GM23338 (cell line): ENCODE measurements around the gene MAP1B. TPM values are rescaled to one million over a fixed set of nuclear protein-coding genes. Genes with fewer than 3 reads are reported as not detected.

Experiments used
- ATAC-seq: fragments of 200-7000 bp; cut with Tn5 transposase; 3 replicates; pipeline ENCODE4 v1.9.1; 2020
- DNase-seq: peaks from one replicate; pipeline ENCODE4 v3.0.0-alpha.2; 2015; ENCODE audit warnings: low spot score
- H2AFZ ChIP-seq: fragments of 200-600 bp; sonication (generic); 2 replicates; pipeline ENCODE4 v1.8.0; 2016; ENCODE audit warnings: antibody characterized with exemption, mild to moderate bottlenecking, moderate library complexity
- H3F3A ChIP-seq: fragments of 200-600 bp; sonication (generic); replicated peaks from 2 replicates; pipeline ENCODE4 v1.8.0; 2017; ENCODE audit warnings: antibody characterized with exemption, mixed run types, low read depth
- H3K27ac ChIP-seq: fragments of 200-600 bp; sonication (generic); 2 replicates; pipeline ENCODE4 v1.6.1; 2016; ENCODE audit warnings: low read depth
- H3K27me3 ChIP-seq: fragments of 200-600 bp; sonication (generic); 2 replicates; pipeline ENCODE4 v1.8.0; 2016; ENCODE audit warnings: mild to moderate bottlenecking, mixed run types, moderate library complexity; ENCODE audit not compliant: insufficient read depth
- H3K36me3 ChIP-seq: fragments of 200-600 bp; sonication (generic); 2 replicates; pipeline ENCODE4 v1.8.0; 2016; ENCODE audit warnings: mild to moderate bottlenecking; ENCODE audit not compliant: insufficient read depth
- H3K4me1 ChIP-seq: fragments of 200-600 bp; sonication (generic); 2 replicates; pipeline ENCODE4 v1.8.0; 2016; ENCODE audit warnings: mild to moderate bottlenecking, moderate library complexity; ENCODE audit not compliant: insufficient read depth
- H3K4me2 ChIP-seq: fragments of 200-600 bp; sonication (generic); 2 replicates; pipeline ENCODE4 v1.7.1; 2017; ENCODE audit warnings: mixed run types
- H3K4me3 ChIP-seq: fragments of 200-600 bp; sonication (generic); 2 replicates; pipeline ENCODE4 v1.6.1; 2016; ENCODE audit warnings: mixed run types
- H3K79me2 ChIP-seq: fragments of 200-600 bp; sonication (generic); replicated peaks from 2 replicates; pipeline ENCODE4 v1.8.0; 2017; ENCODE audit warnings: mild to moderate bottlenecking; ENCODE audit not compliant: insufficient read depth
- H3K9me2 ChIP-seq: fragments of 200-600 bp; sonication (generic); 2 replicates; pipeline ENCODE4 v1.8.0; 2017; ENCODE audit not compliant: insufficient read depth
- H4K20me1 ChIP-seq: fragments of 200-600 bp; sonication (generic); replicated peaks from 2 replicates; pipeline ENCODE4 v1.8.0; 2017; ENCODE audit warnings: mild to moderate bottlenecking; ENCODE audit not compliant: insufficient read depth
- H3K27ac Mint-ChIP-seq: 2 replicates; pipeline ENCODE4 v1.8.0; 2020; ENCODE audit warnings: inconsistent platforms, mild to moderate bottlenecking, moderate library complexity, mixed read lengths
- H3K27me3 Mint-ChIP-seq: 3 replicates; pipeline ENCODE4 v1.8.0; 2022; ENCODE audit warnings: low read depth, mild to moderate bottlenecking, moderate library complexity, mixed read lengths, inconsistent platforms; ENCODE audit not compliant: insufficient read depth, poor library complexity
- H3K36me3 Mint-ChIP-seq: 3 replicates; pipeline ENCODE4 v1.8.0; 2021; ENCODE audit warnings: low read depth, mild to moderate bottlenecking, inconsistent platforms, moderate library complexity, mixed read lengths
- H3K4me1 Mint-ChIP-seq: 3 replicates; pipeline ENCODE4 v1.8.0; 2020; ENCODE audit warnings: mild to moderate bottlenecking, inconsistent platforms, mixed read lengths
- H3K4me3 Mint-ChIP-seq: 3 replicates; pipeline ENCODE4 v1.8.0; 2021; ENCODE audit warnings: moderate library complexity, mild to moderate bottlenecking, inconsistent platforms, mixed read lengths
- H3K9me3 Mint-ChIP-seq: 3 replicates; pipeline ENCODE4 v1.8.0; 2020; ENCODE audit warnings: moderate library complexity, mild to moderate bottlenecking, inconsistent platforms, mixed read lengths
- CREB1 ChIP-seq: fragments of 250-450 bp; sonication (Bioruptor Pico); IDR thresholded peaks from 2 replicates; pipeline ENCODE4 v1.5.0; 2020; ENCODE audit warnings: low read depth, mild to moderate bottlenecking, moderate library complexity
- NANOG ChIP-seq: IDR thresholded peaks from 2 replicates; pipeline ENCODE4 v1.6.1; 2016; ENCODE audit warnings: antibody characterized with exemption, borderline replicate concordance
- polyA plus RNA-seq: library from polyadenylated mRNA; unstranded; fragments of >200 nt; fragmentation: Nextera tagmentation; extraction: Ambion mirVana; gene quantifications from 2 replicates; pipeline ENCODE4 v1.2.1, GENCODE V29; 2016
- total RNA-seq: library from RNA; depleted of rRNA; stranded (reverse); fragments of >200 nt; shearing (Covaris generic); gene quantifications from 2 replicates; pipeline ENCODE4 v1.2.3, GENCODE V29; 2014
- TF ChIP-seq, protein P1 (sequence below): IDR thresholded peaks from 2 replicates; pipeline ENCODE4 v1.6.1; 2016; ENCODE audit warnings: antibody characterized with exemption
- TF ChIP-seq, protein P2 (sequence below): IDR thresholded peaks from one replicate; pipeline ENCODE4 v1.6.1; 2018; ENCODE audit warnings: antibody characterized with exemption; ENCODE audit not compliant: unreplicated experiment
- TF ChIP-seq, protein P3 (sequence below): fragments of 250-450 bp; sonication (Bioruptor Pico); IDR thresholded peaks from 2 replicates; pipeline ENCODE4 v1.5.0; 2020; ENCODE audit warnings: mild to moderate bottlenecking, moderate library complexity

MAP1B gene
- total and polyA plus RNA-seq, 2 experiments from 2014 or later = 148 to 263 TPM

DNA sequence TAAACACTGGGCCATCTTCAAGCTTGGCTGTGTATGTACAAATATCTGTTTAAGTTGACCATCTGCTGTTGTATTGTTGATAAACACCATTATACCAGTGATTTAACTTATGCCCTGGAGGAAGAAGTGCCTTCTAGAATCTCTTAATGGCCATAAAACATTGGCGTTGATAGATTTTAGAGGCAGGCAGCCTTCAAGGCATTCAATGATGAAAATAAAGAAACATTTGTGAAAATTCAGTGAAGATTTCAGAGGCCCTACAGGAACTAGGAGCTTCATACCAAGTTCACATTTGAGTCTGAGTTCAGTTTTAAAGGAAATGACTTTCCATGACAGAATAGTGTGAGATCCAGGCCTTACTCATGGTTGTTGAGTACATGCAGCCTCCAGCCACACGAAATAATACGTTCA, 52.2 kb downstream of the MAP1B start:
- H3K4me1 ChIP-seq = peaks cover 13% of the 10 kb centered on the region; the same call in 1 of the 2 replicates
- peaks cover 44% of the 10 kb centered on the region for H3K79me2 ChIP-seq
- H3K4me1 Mint-ChIP-seq = peaks cover 23% of the 10 kb centered on the region
- no peak overlapping the region for H3K4me3 Mint-ChIP-seq
- H2AFZ ChIP-seq = no peak overlapping the region
- no peaks in the 10 kb centered on the region for H3K36me3 ChIP-seq
- no peaks in the 10 kb centered on the region for H3K9me3 Mint-ChIP-seq
- DNase-seq = no peak
- H3K4me2 ChIP-seq = no peak overlapping the region
- H3K36me3 Mint-ChIP-seq = no peaks in the 10 kb centered on the region
- H3K4me3 ChIP-seq = no peak overlapping the region
- H3K27ac Mint-ChIP-seq = no peak overlapping the region
- ATAC-seq = no peak
- no peaks in the 10 kb centered on the region for H3K27me3 Mint-ChIP-seq
- no peaks in the 10 kb centered on the region for H3K27me3 ChIP-seq
- TF ChIP-seq, protein P1, sequence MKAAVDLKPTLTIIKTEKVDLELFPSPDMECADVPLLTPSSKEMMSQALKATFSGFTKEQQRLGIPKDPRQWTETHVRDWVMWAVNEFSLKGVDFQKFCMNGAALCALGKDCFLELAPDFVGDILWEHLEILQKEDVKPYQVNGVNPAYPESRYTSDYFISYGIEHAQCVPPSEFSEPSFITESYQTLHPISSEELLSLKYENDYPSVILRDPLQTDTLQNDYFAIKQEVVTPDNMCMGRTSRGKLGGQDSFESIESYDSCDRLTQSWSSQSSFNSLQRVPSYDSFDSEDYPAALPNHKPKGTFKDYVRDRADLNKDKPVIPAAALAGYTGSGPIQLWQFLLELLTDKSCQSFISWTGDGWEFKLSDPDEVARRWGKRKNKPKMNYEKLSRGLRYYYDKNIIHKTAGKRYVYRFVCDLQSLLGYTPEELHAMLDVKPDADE = no peak
- TF ChIP-seq, protein P2, sequence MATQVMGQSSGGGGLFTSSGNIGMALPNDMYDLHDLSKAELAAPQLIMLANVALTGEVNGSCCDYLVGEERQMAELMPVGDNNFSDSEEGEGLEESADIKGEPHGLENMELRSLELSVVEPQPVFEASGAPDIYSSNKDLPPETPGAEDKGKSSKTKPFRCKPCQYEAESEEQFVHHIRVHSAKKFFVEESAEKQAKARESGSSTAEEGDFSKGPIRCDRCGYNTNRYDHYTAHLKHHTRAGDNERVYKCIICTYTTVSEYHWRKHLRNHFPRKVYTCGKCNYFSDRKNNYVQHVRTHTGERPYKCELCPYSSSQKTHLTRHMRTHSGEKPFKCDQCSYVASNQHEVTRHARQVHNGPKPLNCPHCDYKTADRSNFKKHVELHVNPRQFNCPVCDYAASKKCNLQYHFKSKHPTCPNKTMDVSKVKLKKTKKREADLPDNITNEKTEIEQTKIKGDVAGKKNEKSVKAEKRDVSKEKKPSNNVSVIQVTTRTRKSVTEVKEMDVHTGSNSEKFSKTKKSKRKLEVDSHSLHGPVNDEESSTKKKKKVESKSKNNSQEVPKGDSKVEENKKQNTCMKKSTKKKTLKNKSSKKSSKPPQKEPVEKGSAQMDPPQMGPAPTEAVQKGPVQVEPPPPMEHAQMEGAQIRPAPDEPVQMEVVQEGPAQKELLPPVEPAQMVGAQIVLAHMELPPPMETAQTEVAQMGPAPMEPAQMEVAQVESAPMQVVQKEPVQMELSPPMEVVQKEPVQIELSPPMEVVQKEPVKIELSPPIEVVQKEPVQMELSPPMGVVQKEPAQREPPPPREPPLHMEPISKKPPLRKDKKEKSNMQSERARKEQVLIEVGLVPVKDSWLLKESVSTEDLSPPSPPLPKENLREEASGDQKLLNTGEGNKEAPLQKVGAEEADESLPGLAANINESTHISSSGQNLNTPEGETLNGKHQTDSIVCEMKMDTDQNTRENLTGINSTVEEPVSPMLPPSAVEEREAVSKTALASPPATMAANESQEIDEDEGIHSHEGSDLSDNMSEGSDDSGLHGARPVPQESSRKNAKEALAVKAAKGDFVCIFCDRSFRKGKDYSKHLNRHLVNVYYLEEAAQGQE = no peak
- TF ChIP-seq CREB1 (CRISPR knock-in tag) = no peak
- no peak for TF ChIP-seq NANOG
- TF ChIP-seq, protein P3, sequence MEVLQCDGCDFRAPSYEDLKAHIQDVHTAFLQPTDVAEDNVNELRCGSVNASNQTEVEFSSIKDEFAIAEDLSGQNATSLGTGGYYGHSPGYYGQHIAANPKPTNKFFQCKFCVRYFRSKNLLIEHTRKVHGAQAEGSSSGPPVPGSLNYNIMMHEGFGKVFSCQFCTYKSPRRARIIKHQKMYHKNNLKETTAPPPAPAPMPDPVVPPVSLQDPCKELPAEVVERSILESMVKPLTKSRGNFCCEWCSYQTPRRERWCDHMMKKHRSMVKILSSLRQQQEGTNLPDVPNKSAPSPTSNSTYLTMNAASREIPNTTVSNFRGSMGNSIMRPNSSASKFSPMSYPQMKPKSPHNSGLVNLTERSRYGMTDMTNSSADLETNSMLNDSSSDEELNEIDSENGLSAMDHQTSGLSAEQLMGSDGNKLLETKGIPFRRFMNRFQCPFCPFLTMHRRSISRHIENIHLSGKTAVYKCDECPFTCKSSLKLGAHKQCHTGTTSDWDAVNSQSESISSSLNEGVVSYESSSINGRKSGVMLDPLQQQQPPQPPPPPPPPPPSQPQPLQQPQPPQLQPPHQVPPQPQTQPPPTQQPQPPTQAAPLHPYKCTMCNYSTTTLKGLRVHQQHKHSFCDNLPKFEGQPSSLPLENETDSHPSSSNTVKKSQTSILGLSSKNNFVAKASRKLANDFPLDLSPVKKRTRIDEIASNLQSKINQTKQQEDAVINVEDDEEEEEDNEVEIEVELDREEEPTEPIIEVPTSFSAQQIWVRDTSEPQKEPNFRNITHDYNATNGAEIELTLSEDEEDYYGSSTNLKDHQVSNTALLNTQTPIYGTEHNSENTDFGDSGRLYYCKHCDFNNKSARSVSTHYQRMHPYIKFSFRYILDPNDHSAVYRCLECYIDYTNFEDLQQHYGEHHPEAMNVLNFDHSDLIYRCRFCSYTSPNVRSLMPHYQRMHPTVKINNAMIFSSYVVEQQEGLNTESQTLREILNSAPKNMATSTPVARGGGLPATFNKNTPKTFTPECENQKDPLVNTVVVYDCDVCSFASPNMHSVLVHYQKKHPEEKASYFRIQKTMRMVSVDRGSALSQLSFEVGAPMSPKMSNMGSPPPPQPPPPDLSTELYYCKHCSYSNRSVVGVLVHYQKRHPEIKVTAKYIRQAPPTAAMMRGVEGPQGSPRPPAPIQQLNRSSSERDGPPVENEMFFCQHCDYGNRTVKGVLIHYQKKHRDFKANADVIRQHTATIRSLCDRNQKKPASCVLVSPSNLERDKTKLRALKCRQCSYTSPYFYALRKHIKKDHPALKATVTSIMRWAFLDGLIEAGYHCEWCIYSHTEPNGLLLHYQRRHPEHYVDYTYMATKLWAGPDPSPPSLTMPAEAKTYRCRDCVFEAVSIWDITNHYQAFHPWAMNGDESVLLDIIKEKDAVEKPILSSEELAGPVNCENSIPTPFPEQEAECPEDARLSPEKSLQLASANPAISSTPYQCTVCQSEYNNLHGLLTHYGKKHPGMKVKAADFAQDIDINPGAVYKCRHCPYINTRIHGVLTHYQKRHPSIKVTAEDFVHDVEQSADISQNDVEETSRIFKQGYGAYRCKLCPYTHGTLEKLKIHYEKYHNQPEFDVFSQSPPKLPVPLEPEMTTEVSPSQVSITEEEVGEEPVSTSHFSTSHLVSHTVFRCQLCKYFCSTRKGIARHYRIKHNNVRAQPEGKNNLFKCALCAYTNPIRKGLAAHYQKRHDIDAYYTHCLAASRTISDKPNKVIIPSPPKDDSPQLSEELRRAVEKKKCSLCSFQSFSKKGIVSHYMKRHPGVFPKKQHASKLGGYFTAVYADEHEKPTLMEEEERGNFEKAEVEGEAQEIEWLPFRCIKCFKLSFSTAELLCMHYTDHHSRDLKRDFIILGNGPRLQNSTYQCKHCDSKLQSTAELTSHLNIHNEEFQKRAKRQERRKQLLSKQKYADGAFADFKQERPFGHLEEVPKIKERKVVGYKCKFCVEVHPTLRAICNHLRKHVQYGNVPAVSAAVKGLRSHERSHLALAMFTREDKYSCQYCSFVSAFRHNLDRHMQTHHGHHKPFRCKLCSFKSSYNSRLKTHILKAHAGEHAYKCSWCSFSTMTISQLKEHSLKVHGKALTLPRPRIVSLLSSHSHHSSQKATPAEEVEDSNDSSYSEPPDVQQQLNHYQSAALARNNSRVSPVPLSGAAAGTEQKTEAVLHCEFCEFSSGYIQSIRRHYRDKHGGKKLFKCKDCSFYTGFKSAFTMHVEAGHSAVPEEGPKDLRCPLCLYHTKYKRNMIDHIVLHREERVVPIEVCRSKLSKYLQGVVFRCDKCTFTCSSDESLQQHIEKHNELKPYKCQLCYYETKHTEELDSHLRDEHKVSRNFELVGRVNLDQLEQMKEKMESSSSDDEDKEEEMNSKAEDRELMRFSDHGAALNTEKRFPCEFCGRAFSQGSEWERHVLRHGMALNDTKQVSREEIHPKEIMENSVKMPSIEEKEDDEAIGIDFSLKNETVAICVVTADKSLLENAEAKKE = no peak
- H3F3A ChIP-seq = no peaks in the 10 kb centered on the region
- H3K9me2 ChIP-seq = no peaks in the 10 kb centered on the region
- no peak overlapping the region for H3K27ac ChIP-seq
- peaks cover 2% of the 10 kb centered on the region for H4K20me1 ChIP-seq
